Endothelial cell of hepatic sinusoid (primary cell): ENCODE data around the gene LSP1.

Experiments used
- in situ Hi-C: cut with HindIII; loops from 2 replicates; pipeline ENCODE4 v1.10.0; 2017; ENCODE audit warnings: low sequenced_read_pairs

LSP1 gene

GRCh38 chr11:1860108-1860507 is 7.2 kb downstream of the LSP1 start:
- in situ Hi-C loops: no loop called here

- in situ Hi-C loops: no loop called here
These were observed 8.8 kb downstream of the LSP1 start for GRCh38 chr11:1861435-1862411.

- in situ Hi-C loops: no loop called here
These were observed 9.9 kb downstream of the LSP1 start for GRCh38 chr11:1862588-1863351.

GRCh38 chr11:1863352-1864216 is 10.7 kb downstream of the LSP1 start:
- in situ Hi-C loops: no loop called here

GRCh38 chr11:1864231-1864630 is 11.3 kb downstream of the LSP1 start:
- in situ Hi-C loops: no loop called here

- in situ Hi-C loops: no loop called here
These were observed 12.2 kb downstream of the LSP1 start for GRCh38 chr11:1864831-1865665.

- in situ Hi-C loops: no loop called here
These were observed 13.3 kb downstream of the LSP1 start for GRCh38 chr11:1866226-1866625.

- in situ Hi-C loops: no loop called here
These were observed 13.9 kb downstream of the LSP1 start for GRCh38 chr11:1866776-1867175.

- in situ Hi-C loops: no loop called here
These were observed 14.5 kb downstream of the LSP1 start for GRCh38 chr11:1867381-1867780.

GRCh38 chr11:1868056-1868635 is 15.3 kb downstream of the LSP1 start:
- in situ Hi-C loops: no loop called here

GRCh38 chr11:1868636-1869291 is 15.9 kb downstream of the LSP1 start:
- in situ Hi-C loops: no loop called here

- in situ Hi-C loops: no loop called here
These were observed 16.8 kb downstream of the LSP1 start for GRCh38 chr11:1869427-1870325.

GRCh38 chr11:1870326-1870696 is 17.4 kb downstream of the LSP1 start:
- in situ Hi-C loops: no loop called here

GRCh38 chr11:1870721-1871466 is 18.0 kb downstream of the LSP1 start:
- in situ Hi-C loops: no loop called here

- in situ Hi-C loops: no loop called here
These were observed 18.6 kb downstream of the LSP1 start for GRCh38 chr11:1871531-1871930.

GRCh38 chr11:1872267-1872985 is 19.5 kb downstream of the LSP1 start:
- in situ Hi-C loops: no loop called here
